Measurements from ENCODE around the gene POU6F2. TPM values are rescaled to one million over a fixed set of nuclear protein-coding genes. Genes with fewer than 3 reads are reported as not detected.

Gene POU6F2
- total and polyA plus RNA-seq, 2 of the 4 experiments (the other 2 are of a cell fraction) = not detected

DNA sequence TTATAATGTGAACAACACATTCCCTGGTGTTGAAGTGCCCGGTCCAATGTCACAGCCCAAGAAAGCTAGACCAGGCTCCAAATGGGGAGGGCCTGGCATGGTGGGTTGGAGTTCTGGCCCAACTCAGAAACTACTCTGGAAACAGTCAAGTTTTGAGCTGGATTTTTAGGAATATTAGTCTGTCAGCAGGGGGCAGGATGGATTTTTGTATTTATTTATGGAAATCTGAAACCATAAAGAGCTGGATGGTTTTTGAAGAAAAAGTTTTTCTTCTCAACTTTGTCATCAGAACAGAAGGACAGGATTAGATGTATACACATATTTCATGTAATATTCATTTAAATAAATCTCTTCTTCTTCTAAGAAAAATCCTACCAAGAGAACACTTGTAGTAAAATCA lies 97.5 kb downstream of the POU6F2 start:
- Histone ChIP-seq H3K4me2 (ENCODE audit: low read depth, low read length) (no peak overlapping the region), H2BK20ac (ENCODE audit: low read depth, low read length) (no peak overlapping the region), H4K5ac (ENCODE audit: low read depth, low read length) (no peak overlapping the region), H3K27ac (ENCODE audit: insufficient read depth, low read length) (no peak overlapping the region), H2AK5ac (ENCODE audit: low read depth, low read length) (no peak overlapping the region), H3K79me1 (ENCODE audit: low read depth in 1 of 2, low read length in 2 of 2) (no peaks in the 10 kb centered on the region), H3K4me3 (ENCODE audit: insufficient read depth, low read depth, low read length) (no peak overlapping the region), H2BK15ac (ENCODE audit: low read depth, low read length) (no peak overlapping the region), H3K56ac (ENCODE audit: extremely low read depth, insufficient read depth, low read length) (no peak overlapping the region), H2BK120ac (ENCODE audit: low read depth, low read length) (no peak overlapping the region), H3K23ac (ENCODE audit: low read depth, low read length) (no peak overlapping the region), H3K18ac (ENCODE audit: low read depth, low read length) (no peak overlapping the region), H2AFZ (replicated peaks; ENCODE audit: low read length, poor library complexity) (no peak overlapping the region), H2AK9ac (replicated peaks; ENCODE audit: low read depth, low read length, poor library complexity) (no peak overlapping the region), H2BK5ac (ENCODE audit: low read depth, low read length, poor library complexity, severe bottlenecking) (no peak overlapping the region), H3K9me3 (ENCODE audit: control insufficient read depth, insufficient read depth, low read length) (no peaks in the 10 kb centered on the region), H3K4me1 (ENCODE audit: control insufficient read depth, insufficient read depth, low read length) (no peaks in the 10 kb centered on the region), H3K36me3 (ENCODE audit: control insufficient read depth, insufficient read depth, low read length) (no peaks in the 10 kb centered on the region), H3K27me3 (ENCODE audit: control insufficient read depth, insufficient read depth, low read length) (no peaks in the 10 kb centered on the region; the same call in 1 of the 2 replicates), H4K8ac (ENCODE audit: low read depth in 2 of 2, low read length in 2 of 2) (no peak overlapping the region), H3K9me1 (ENCODE audit: insufficient read depth, low read length) (no peaks in the 10 kb centered on the region), H3K9ac (ENCODE audit: low read depth, low read length) (no peak overlapping the region), H3K4ac (ENCODE audit: low read depth, low read length) (no peak overlapping the region), H4K91ac (ENCODE audit: insufficient read depth, low read depth, low read length) (no peak overlapping the region), H4K20me1 (ENCODE audit: insufficient read depth, low read length) (no peaks in the 10 kb centered on the region), H3K14ac (replicated peaks; ENCODE audit: low read depth, low read length) (no peak overlapping the region)
- POLR2A ChIA-PET (ENCODE audit: unreplicated experiment) = no interaction called here
- no CpG with 5 or more reads among the region's 1 CpG for WGBS, 2 experiments (ENCODE audit: extremely low coverage in 2 of 2, insufficient read length in 1 of 2)
- BruUV-seq (replicated peaks) = no TSS peak
- DNase-seq = no peak
- CTCF ChIA-PET = no interaction called here
- in situ Hi-C loops (cut with MboI; ENCODE audit: low sequenced_read_pairs) (no loop called here), dilution Hi-C loops (cut with HindIII; ENCODE audit: low sequenced_read_pairs, unreplicated experiment) (no loop called here), intact Hi-C loops (cut with micrococcal nuclease) (loop anchor here (10.0 kb wide), 1 partner anchor 390 kb away; no protein-coding TSS in a partner anchor)
- ATAC-seq (ENCODE audit: low read depth) = no peak
- no peak for TF ChIP-seq RAD21 (IDR thresholded peaks at IDR 0.05; ENCODE audit: low read length)
- TF ChIP-seq, protein P1, sequence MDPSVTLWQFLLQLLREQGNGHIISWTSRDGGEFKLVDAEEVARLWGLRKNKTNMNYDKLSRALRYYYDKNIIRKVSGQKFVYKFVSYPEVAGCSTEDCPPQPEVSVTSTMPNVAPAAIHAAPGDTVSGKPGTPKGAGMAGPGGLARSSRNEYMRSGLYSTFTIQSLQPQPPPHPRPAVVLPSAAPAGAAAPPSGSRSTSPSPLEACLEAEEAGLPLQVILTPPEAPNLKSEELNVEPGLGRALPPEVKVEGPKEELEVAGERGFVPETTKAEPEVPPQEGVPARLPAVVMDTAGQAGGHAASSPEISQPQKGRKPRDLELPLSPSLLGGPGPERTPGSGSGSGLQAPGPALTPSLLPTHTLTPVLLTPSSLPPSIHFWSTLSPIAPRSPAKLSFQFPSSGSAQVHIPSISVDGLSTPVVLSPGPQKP (IDR thresholded peaks at IDR 0.05; ENCODE audit: borderline replicate concordance, low read depth, low read length) = no peak
- TF ChIP-seq, protein P2, sequence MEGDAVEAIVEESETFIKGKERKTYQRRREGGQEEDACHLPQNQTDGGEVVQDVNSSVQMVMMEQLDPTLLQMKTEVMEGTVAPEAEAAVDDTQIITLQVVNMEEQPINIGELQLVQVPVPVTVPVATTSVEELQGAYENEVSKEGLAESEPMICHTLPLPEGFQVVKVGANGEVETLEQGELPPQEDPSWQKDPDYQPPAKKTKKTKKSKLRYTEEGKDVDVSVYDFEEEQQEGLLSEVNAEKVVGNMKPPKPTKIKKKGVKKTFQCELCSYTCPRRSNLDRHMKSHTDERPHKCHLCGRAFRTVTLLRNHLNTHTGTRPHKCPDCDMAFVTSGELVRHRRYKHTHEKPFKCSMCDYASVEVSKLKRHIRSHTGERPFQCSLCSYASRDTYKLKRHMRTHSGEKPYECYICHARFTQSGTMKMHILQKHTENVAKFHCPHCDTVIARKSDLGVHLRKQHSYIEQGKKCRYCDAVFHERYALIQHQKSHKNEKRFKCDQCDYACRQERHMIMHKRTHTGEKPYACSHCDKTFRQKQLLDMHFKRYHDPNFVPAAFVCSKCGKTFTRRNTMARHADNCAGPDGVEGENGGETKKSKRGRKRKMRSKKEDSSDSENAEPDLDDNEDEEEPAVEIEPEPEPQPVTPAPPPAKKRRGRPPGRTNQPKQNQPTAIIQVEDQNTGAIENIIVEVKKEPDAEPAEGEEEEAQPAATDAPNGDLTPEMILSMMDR (conservative IDR thresholded peaks at IDR 0.05; ENCODE audit: low read depth, low read length) = 0 out of 2 replicates have a peak, but pooled peaks have one; percentile 19
- TF ChIP-seq RCOR1 (IDR thresholded peaks at IDR 0.05; ENCODE audit: insufficient replicate concordance, low read length) = no peak

Data from IMR-90 (cell line).